Posterior vena cava (tissue), 2 donors: ENCODE measurements around the gene KCNT2. TPM values are rescaled to one million over a fixed set of nuclear protein-coding genes. Genes with fewer than 3 reads are reported as not detected.
"Not testable (repeated sequence)": the region's sequence is repeated elsewhere in the genome, so short reads cannot be mapped to it uniquely, and the experiment has no call there.

Experiments used
- DNase-seq: peaks from one replicate; pipeline ENCODE4 v3.0.0-alpha.2; 2020; ENCODE audit warnings: low spot score
- intact Hi-C, 2 donors: fragments of 100-400 bp; cut with DNase I; formaldehyde crosslinking; loops; one replicate each; pipeline versions ENCODE4 v1.14.1 to v1.14.2; 2022 to 2023
- long read RNA-seq, 2 donors: library from polyadenylated mRNA; unstranded; transcript quantifications; one replicate each; pipeline ENCODE4 v2.0.0, GENCODE V29; 2020 to 2021
- total RNA-seq, 2 donors: library from RNA; stranded (reverse); fragmentation: NEBNext Ultra II Directional; extraction: Animal tissue kit (Norgen Biotek cat#: 25700); gene quantifications; one replicate each; pipeline ENCODE4 v1.2.1, GENCODE V29; 2021
- donor health status: DM: yes; HTN: yes; CAD: no.
- donor health status: DM: yes; HTN: yes; CAD: no.

The KCNT2 gene
- 10 to 100 TPM in 1 of 2 donors, 1 to 10 TPM in 1; 7.5 to 13.3 TPM for total RNA-seq
- long read RNA-seq, donor 1, partial matches to known transcripts, result 1 of 12 reads
- long read RNA-seq, donor 1, other reads (novel, unspliced or antisense), result 11 of 12 reads
- long read RNA-seq, donor 2, partial matches to known transcripts, result 1 of 3 reads
- long read RNA-seq, donor 2, other reads (novel, unspliced or antisense), result 2 of 3 reads

- intact Hi-C loops, result no loop called here
- DNase-seq, result peak; percentile 91
Observed at GRCh38 chr1:196608390-196609369, at the start of gene KCNT2. TSS of gene KCNT2 (minus strand) at chr1:196608440. CDS start at chr1:196608309, 131 bp downstream.

- no peak for DNase-seq
Observed at GRCh38 chr1:196655494-196655893, 47.3 kb upstream of the KCNT2 start.

DNA sequence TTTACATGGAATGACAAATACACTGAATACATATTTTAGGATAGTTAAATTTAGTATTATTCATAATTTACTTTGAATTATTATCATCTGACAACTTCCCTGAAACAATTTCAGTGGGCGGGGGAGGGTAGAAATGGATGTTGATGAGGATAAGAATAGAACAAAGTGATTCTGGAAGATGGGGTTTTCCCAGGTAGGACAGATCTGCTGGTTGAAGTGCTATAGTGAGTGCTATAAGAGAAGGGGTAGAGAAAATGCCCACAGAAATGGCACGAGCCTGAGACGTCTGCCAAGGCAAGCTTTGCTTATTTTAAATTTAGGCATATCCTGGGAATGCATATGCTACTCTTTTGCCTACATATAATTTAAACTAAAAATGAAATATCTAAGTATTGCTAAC lies 46.8 kb upstream of the KCNT2 start:
- DNase-seq, result no peak
- intact Hi-C loops, result no loop called here

More at GRCh38 chr1:196655494-196655893, 47.3 kb upstream of the KCNT2 start:
- intact Hi-C loops, result no loop called here

- no peak for DNase-seq
- intact Hi-C loops, result no loop called here
Observed at GRCh38 chr1:196654271-196654670, 46.0 kb upstream of the KCNT2 start.

DNA sequence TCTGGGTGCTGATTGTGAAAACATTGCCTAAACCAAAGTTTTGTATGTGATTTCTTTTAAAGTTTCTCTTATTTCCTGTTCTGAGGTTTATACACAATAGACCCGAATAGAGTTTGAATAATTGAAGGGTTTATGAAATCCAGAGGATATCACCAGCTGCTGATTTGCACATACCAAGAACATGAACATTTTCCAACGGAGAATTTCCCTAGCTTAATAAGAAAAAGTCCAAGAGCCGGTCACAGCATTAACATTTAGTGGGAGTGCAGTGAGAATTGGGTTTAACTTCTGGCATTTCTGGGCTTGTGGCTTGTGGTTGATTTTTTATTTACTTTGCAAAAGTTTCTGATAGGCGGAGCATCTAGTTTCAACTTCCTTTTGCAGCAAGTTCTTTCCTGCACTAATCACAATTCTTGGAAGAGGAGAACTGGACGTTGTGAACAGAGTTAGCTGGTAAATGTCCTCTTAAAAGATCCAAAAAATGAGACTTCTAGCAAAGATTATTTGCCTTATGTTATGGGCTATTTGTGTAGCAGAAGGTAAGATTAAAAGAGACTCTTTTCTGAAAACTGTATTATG lies 43.5 kb upstream of the KCNT2 start, which contains the start of gene CFH:
TSS of gene CFH (plus strand) at position 407 of the 579 bp plus-strand sequence. CDS start at position 482, 75 bp downstream.
- intact Hi-C loops, result no loop called here
- no peak for DNase-seq

- no peak for DNase-seq
- intact Hi-C loops, result no loop called here
Observed at GRCh38 chr1:196651079-196651478, 42.8 kb upstream of the KCNT2 start.

- intact Hi-C loops, result no loop called here
- no peak for DNase-seq
Observed at GRCh38 chr1:196650403-196650802, 42.2 kb upstream of the KCNT2 start.

DNA sequence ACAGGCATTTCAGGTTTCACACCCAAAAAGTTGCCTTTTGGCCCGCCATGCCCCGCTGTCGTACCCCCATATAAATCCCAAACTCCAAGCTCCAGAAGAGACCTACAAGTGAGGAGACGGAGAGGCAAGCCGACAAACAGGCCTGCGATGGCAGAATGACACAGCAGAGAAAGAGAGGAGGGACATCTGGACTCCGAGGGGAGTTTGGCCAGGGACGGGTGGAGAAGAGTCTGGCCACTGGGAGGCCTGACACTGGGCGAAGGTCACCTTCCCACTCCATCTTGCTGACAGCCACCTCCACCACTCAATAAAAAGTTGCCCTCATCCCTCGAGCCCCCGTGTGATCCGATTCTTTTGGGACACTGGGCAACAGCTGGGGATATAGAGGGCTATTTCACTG lies 41.8 kb upstream of the KCNT2 start:
- intact Hi-C loops, result no loop called here
- DNase-seq, result no peak

- DNase-seq, result no peak
- intact Hi-C loops, result no loop called here
Observed at GRCh38 chr1:196640976-196641375, 32.7 kb upstream of the KCNT2 start.

DNA sequence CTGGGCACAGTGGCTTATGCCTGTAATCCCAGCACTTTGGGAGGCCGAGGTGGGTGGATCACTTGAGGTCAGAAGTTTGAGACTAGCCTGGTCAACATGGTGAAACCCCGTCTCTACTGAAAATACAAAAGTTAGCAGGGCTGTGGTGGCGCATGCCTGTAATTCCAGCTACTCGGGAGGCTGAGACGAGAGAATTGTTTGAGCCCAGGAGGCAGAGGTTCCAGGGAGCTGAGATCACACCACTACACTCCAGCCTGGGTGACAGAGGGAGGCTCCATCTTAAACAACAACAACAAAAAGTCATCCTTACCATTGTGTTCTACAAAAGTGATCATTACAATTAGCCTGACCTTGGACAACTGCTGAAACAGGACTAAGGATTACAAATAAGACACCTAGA lies 31.1 kb upstream of the KCNT2 start:
- DNase-seq, intact Hi-C loops: not testable (repeated sequence)

DNA sequence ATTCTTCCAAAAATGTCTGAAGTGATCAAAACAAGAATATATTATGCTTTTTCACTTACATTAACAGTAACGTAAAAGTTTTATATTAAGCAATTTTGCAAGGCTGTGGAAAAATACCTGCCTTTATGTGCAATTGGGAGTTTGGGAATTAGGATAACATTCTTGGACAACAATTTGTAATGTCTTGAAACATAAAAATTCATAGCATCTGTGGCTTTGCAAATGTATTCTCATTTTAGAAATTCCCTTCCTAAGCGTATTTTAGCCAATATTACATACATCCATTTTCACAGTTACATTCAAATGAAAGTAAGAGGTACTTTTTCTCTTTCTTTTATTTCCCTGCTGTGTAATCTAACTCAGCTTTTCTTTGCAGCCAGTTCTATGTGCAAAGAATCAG lies 30.2 kb upstream of the KCNT2 start:
- no peak for DNase-seq
- intact Hi-C loops, result no loop called here

DNA sequence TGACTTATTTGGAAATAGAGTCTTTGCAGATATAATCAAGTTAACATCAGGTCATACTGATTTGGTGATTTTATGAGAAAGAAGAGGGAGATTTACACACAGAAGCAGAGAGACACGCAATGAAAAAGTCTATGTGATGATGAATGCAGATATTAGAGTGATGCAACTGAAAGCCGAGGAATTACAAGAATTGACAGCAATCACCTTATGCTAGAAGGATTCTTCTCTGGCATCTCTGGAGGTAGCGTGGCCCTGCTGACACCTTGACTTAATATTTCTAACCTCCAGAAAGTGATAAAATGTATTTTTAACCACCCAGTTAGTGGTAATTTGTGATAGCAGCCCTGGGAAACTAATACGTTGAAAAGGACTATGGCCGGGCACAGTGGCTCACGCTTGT lies 29.4 kb upstream of the KCNT2 start:
- intact Hi-C loops, result no loop called here
- DNase-seq, result no peak

- intact Hi-C loops, result no loop called here
- DNase-seq, result no peak
Observed at GRCh38 chr1:196628838-196629237, 20.6 kb upstream of the KCNT2 start.

DNA sequence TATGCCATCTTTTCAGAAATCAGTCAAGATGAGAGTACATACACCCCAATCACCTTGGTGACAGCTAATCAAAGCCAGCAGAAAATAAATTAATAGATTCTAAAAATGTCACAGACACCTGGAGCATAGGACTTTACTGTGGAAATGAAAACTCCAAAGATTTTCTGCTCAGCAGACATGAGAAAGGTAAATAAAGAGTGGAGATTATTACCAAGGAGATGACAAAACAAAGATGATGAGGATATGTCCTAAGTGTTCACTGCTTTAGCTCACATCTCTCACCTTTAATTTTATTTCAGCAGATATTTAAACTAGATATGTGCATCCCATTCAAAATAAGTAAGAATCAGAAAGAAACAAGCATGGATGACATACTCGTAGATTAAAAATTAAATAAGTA lies 14.8 kb upstream of the KCNT2 start:
- intact Hi-C loops, result no loop called here

DNA sequence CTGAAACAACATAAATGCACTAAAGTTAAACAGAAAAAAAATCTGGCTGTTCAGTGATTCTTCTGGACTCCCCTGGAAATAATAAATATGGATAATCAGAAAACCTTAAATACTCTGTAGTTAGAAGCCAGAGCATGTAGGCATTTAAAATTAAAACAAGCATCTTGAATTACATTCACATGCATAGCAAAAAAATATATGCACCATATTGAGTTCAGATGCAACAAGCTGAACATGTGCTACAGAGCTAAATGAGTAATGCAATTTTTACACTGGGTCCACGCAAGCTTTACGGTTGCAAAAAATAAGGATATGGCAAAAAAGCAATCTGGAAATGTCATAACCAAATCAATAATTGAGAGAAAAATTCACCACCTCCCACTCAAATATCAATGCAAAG lies 11.5 kb upstream of the KCNT2 start:
- intact Hi-C loops, result no loop called here
- DNase-seq, result no peak

More for the DNA sequence above, 14.8 kb upstream of the KCNT2 start:
- DNase-seq, result no peak

GRCh38 chr1:196611873-196612272 lies 3.6 kb upstream of the KCNT2 start:
- DNase-seq, result no peak
- intact Hi-C loops, result no loop called here

DNA sequence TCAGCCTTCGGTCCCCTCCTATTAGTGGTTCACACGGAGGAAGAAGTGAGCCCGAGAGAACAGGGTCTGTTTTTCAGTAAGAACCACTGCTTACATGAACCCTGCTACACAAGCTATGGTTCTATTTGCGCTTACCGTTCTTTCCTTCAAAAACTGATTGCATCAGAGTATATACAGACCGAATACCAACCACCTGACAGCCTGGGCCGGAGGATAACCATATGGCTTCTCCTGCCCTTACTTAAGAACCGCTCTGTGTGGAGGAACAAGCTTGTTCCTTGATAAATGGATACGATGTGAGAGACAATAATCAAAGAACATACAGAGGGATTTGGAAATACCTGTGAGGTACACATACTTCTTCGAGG lies 1.1 kb upstream of the KCNT2 start:
- DNase-seq, result no peak

GRCh38 chr1:196607981-196608380 lies 259 bp downstream of the KCNT2 start:
- no peak for DNase-seq
- intact Hi-C loops, result no loop called here

More for the DNA sequence above, 1.1 kb upstream of the KCNT2 start:
- intact Hi-C loops, result no loop called here

DNA sequence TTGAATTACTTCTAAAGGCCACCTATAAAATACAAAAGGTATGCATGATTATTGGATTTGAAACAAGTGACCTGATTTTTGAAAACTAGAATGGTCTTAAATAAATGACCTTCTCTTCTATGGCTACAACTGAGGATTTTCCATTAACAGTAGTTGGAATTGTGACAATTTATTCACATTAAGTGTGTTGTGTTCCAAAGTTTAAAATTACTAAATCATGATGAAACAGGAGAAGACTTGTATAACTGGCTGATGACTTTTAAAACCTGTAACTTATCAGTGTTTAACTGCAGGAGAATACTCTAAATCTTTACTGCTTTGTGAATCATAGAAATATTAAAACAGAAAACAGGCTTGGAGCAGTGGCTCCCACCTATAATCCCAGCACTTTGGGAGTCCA lies 4.6 kb downstream of the KCNT2 start:
- DNase-seq, result no peak
- intact Hi-C loops, result no loop called here
